HepG2 (cell line): ENCODE results near the gene DPEP3. TPM values are rescaled to one million over a fixed set of nuclear protein-coding genes. Genes with fewer than 3 reads are reported as not detected.
A peak's percentile ranks its signal among the peaks of the same experiment; 100 is the strongest.

Experiments used
- AFF4 ChIP-seq: sonication (generic); formaldehyde crosslinking; IDR thresholded peaks from 2 replicates; pipeline ENCODE4 v1.4.0; 2020; ENCODE audit warnings: missing genetic modification reagents
- FLYWCH1 ChIP-seq: sonication (generic); formaldehyde crosslinking; IDR thresholded peaks from 2 replicates; pipeline ENCODE4 v1.8.1; 2023; ENCODE audit warnings: mild to moderate bottlenecking, missing genetic modification reagents
- HNF1B ChIP-seq: sonication (generic); formaldehyde crosslinking; IDR thresholded peaks from 2 replicates; pipeline ENCODE4 v1.5.1; 2020; ENCODE audit warnings: mild to moderate bottlenecking, moderate library complexity, missing genetic modification reagents
- JUNB ChIP-seq: sonication (generic); formaldehyde crosslinking; IDR thresholded peaks from 2 replicates; pipeline ENCODE4 v1.8.0; 2022; ENCODE audit warnings: missing genetic modification reagents, mild to moderate bottlenecking, borderline replicate concordance
- MNT ChIP-seq: fragments of 450-650 bp; IDR thresholded peaks from 2 replicates; pipeline ENCODE4 v1.6.1; 2016
- SSRP1 ChIP-seq: IDR thresholded peaks from 2 replicates; pipeline ENCODE4 v1.6.1; 2016; ENCODE audit warnings: control low read depth
- ZNF121 ChIP-seq: sonication (generic); formaldehyde crosslinking; IDR thresholded peaks from 2 replicates; pipeline ENCODE4 v1.5.0; 2020; ENCODE audit warnings: mild to moderate bottlenecking, missing genetic modification reagents
- ZNF558 ChIP-seq: sonication (generic); formaldehyde crosslinking; IDR thresholded peaks from 2 replicates; pipeline ENCODE4 v1.9.0; 2022; ENCODE audit warnings: mild to moderate bottlenecking, missing genetic modification reagents, borderline replicate concordance
- ZNF678 ChIP-seq: sonication (generic); formaldehyde crosslinking; IDR thresholded peaks from 2 replicates; pipeline ENCODE4 v1.4.0; 2020; ENCODE audit warnings: mild to moderate bottlenecking, missing genetic modification reagents
- polyA plus RNA-seq, 8 experiments: library from polyadenylated mRNA; depleted of rRNA in 3 of 8; stranded (reverse) in 7 of 8; unstranded in 1 of 8; fragments of >200 nt; fragmentation: Illumina TruSeq in 4 of 8; extraction: Trizol in 4 of 8; gene quantifications; 2 replicates each; pipeline versions ENCODE4 v1.2.1 to v1.2.3, GENCODE V29; 2011 to 2016; ENCODE audit warnings: low read depth in 4 of 8, missing spikeins in 1 of 8, mixed read lengths in 1 of 8; ENCODE audit not compliant: insufficient read depth in 1 of 8
- total RNA-seq, 5 experiments: library from RNA; depleted of rRNA; stranded (reverse); fragments of >200 nt; fragmentation: Illumina TruSeq; extraction: Trizol; gene quantifications; 2 replicates each; pipeline ENCODE4 v1.2.3, GENCODE V29; 2016; ENCODE audit warnings: low read depth in 1 of 5
- TF ChIP-seq, protein P1 (sequence below): sonication (generic); formaldehyde crosslinking; IDR thresholded peaks from 2 replicates; pipeline ENCODE4 v1.5.1; 2020; ENCODE audit warnings: mild to moderate bottlenecking, missing genetic modification reagents, borderline replicate concordance
- TF ChIP-seq, protein P2 (sequence below): sonication (generic); formaldehyde crosslinking; IDR thresholded peaks from 2 replicates; pipeline ENCODE4 v1.4.0; 2020; ENCODE audit warnings: mild to moderate bottlenecking, missing genetic modification reagents
- TF ChIP-seq, protein P3 (sequence below): sonication (generic); formaldehyde crosslinking; IDR thresholded peaks from 2 replicates; pipeline ENCODE4 v1.4.0; 2020; ENCODE audit warnings: missing genetic modification reagents

The DPEP3 gene
- total and polyA plus RNA-seq, 2 of the 13 experiments (the other 11 are each of a cell fraction or from before 2014, with no cell fraction given): not detected

- TF ChIP-seq, protein P1, sequence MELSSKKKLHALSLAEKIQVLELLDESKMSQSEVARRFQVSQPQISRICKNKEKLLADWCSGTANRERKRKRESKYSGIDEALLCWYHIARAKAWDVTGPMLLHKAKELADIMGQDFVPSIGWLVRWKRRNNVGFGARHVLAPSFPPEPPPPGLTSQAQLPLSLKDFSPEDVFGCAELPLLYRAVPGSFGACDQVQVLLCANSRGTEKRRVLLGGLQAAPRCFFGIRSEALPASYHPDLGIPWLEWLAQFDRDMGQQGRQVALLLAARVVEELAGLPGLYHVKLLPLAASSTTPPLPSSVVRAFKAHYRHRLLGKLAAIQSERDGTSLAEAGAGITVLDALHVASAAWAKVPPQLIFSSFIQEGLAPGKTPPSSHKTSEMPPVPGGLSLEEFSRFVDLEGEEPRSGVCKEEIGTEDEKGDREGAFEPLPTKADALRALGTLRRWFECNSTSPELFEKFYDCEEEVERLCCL: peak; percentile 37; the same call in 1 of the 2 replicates
- TF ChIP-seq ZNF678 (CRISPR knock-in tag): no peak
- TF ChIP-seq, protein P2, sequence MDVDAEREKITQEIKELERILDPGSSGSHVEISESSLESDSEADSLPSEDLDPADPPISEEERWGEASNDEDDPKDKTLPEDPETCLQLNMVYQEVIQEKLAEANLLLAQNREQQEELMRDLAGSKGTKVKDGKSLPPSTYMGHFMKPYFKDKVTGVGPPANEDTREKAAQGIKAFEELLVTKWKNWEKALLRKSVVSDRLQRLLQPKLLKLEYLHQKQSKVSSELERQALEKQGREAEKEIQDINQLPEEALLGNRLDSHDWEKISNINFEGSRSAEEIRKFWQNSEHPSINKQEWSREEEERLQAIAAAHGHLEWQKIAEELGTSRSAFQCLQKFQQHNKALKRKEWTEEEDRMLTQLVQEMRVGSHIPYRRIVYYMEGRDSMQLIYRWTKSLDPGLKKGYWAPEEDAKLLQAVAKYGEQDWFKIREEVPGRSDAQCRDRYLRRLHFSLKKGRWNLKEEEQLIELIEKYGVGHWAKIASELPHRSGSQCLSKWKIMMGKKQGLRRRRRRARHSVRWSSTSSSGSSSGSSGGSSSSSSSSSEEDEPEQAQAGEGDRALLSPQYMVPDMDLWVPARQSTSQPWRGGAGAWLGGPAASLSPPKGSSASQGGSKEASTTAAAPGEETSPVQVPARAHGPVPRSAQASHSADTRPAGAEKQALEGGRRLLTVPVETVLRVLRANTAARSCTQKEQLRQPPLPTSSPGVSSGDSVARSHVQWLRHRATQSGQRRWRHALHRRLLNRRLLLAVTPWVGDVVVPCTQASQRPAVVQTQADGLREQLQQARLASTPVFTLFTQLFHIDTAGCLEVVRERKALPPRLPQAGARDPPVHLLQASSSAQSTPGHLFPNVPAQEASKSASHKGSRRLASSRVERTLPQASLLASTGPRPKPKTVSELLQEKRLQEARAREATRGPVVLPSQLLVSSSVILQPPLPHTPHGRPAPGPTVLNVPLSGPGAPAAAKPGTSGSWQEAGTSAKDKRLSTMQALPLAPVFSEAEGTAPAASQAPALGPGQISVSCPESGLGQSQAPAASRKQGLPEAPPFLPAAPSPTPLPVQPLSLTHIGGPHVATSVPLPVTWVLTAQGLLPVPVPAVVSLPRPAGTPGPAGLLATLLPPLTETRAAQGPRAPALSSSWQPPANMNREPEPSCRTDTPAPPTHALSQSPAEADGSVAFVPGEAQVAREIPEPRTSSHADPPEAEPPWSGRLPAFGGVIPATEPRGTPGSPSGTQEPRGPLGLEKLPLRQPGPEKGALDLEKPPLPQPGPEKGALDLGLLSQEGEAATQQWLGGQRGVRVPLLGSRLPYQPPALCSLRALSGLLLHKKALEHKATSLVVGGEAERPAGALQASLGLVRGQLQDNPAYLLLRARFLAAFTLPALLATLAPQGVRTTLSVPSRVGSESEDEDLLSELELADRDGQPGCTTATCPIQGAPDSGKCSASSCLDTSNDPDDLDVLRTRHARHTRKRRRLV (CRISPR knock-in tag): peak; percentile 72
- no peak for TF ChIP-seq ZNF558
- no peak for TF ChIP-seq FLYWCH1 (CRISPR knock-in tag)
- peak; percentile 42; the same call in 1 of the 2 replicates for TF ChIP-seq MNT
- TF ChIP-seq JUNB (CRISPR knock-in tag): 0 out of 2 replicates have a peak, but pooled peaks have one; percentile 30
- peak; percentile 64; the same call in 1 of the 2 replicates for TF ChIP-seq HNF1B (CRISPR knock-in tag)
- TF ChIP-seq, protein P3, sequence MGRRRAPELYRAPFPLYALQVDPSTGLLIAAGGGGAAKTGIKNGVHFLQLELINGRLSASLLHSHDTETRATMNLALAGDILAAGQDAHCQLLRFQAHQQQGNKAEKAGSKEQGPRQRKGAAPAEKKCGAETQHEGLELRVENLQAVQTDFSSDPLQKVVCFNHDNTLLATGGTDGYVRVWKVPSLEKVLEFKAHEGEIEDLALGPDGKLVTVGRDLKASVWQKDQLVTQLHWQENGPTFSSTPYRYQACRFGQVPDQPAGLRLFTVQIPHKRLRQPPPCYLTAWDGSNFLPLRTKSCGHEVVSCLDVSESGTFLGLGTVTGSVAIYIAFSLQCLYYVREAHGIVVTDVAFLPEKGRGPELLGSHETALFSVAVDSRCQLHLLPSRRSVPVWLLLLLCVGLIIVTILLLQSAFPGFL (CRISPR knock-in tag): no peak
- TF ChIP-seq ZNF121 (CRISPR knock-in tag): peak; percentile 15; the same call in 1 of the 2 replicates
- TF ChIP-seq SSRP1 (CRISPR knock-in tag): peak; percentile 5; the same call in 1 of the 2 replicates
- TF ChIP-seq AFF4 (CRISPR knock-in tag): peak; percentile 57; the same call in 1 of the 2 replicates
Observed at GRCh38 chr16:67967183-67967957, 12.9 kb downstream of the DPEP3 start (continued).
